AG10803 (cell line): ENCODE measurements around the gene SLAMF9.

ENCODE experiments used
- DNase-seq: peaks from one replicate; pipeline ENCODE4 v3.0.0; 2010; ENCODE audit warnings: low read depth
- H3K4me3 ChIP-seq: 2 replicates; pipeline ENCODE4 v1.5.1; 2011; ENCODE audit warnings: mild to moderate bottlenecking, low read length, control low read depth
- TF ChIP-seq, protein P1 (sequence below): conservative IDR thresholded peaks from 2 replicates; pipeline ENCODE4 v1.5.1; 2011; ENCODE audit warnings: mild to moderate bottlenecking, low read length, control low read depth, inconsistent platforms

SLAMF9 gene

DNA sequence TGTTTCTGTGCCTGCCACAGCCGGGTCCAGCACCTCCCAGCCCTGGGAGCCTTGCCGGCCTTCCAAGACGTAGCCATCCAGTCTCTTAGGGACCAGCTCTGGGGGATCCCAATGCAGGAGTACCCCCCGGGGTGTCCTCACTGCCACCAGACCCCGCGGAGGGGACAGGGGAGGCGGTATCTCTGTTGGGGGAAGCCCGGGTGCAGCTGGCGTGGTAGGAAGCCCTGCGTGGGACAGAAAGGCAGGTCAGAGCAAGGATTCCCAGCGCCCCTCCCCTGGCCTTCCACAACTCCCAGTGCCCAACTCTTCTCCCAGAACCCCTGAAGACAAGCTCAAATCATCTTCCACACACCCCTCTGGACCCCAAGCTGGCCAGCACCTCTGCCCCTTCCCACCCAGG is 23.8 kb downstream of the SLAMF9 start:
- no peak for DNase-seq
- H3K4me3 ChIP-seq: no peak overlapping the region
- TF ChIP-seq, protein P1, sequence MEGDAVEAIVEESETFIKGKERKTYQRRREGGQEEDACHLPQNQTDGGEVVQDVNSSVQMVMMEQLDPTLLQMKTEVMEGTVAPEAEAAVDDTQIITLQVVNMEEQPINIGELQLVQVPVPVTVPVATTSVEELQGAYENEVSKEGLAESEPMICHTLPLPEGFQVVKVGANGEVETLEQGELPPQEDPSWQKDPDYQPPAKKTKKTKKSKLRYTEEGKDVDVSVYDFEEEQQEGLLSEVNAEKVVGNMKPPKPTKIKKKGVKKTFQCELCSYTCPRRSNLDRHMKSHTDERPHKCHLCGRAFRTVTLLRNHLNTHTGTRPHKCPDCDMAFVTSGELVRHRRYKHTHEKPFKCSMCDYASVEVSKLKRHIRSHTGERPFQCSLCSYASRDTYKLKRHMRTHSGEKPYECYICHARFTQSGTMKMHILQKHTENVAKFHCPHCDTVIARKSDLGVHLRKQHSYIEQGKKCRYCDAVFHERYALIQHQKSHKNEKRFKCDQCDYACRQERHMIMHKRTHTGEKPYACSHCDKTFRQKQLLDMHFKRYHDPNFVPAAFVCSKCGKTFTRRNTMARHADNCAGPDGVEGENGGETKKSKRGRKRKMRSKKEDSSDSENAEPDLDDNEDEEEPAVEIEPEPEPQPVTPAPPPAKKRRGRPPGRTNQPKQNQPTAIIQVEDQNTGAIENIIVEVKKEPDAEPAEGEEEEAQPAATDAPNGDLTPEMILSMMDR: no peak

DNA sequence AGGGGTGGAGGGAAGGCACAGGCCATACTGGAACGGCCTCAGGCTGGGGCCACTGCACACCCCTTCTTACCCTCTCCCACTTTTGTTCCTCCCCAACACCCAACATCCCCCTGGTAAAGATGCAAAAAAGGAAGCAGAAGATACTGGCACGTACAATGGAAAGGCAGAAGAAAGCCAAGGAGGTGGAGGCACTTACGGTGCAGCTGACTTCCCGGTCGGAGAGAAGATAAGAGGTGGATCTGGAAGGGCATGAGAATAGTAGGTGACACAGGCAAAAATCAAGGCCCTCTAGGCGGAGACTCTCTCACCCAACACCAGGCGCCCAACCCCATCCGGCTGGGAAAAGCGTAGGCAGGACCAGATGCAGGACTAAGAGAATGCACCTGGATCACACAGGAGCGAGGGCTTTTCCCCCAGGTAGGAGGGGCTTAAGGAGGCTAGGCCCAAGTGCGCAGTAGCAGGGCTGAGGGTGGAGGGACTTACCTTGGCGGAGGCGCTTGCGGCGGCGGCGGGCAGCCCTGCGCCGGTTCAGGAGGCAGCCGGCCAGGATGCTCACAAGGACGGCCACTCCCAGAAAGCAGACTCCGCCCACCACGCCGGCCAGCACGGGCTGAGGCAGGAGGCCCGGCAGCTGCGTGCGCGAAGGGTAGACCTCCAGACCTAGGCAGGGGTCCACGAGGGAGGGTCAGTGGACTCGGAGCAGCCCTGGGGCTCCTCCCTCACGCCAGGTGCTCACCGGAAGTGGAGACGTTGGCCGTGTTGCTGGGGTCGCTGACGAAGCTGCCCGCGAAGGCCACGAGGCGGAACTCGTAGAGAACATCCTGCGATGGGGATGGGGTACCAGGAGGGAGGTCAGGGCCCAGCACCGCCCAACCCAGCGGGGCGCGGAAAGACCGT is 24.6 kb downstream of the SLAMF9 start:
- no peak for DNase-seq

DNA sequence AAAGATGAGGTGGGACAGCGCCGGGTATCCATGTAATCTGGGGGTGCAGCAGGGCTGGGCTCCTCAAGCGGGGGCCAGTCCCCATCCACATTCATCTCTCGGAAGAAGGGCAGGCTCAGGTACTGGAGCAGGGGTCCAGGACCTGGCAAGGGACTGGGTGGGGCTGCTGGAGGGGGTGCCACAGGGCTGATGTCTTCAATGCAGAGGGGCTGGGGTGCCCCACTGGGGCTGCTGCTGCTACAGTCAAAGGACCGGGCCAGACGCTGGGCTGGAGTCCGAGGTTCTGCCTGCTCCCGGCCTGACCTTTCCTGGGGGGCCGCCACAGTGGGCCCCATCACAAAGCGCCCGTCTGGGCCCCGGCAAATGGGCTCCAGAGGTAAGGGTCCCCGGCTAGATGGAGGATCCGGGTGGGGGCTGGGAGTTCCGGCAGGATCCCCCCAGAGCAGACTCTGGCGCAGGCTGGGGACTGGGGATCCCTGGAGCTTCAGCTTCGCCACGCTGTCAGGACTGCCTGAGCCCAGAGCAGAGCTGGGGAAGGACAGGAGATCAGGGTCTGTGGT is 25.5 kb downstream of the SLAMF9 start:
- TF ChIP-seq, protein P1: no peak
- no peak for DNase-seq
- no peak overlapping the region for H3K4me3 ChIP-seq

More for the DNA sequence above, 24.6 kb downstream of the SLAMF9 start:
- TF ChIP-seq, protein P1: no peak
- no peak overlapping the region for H3K4me3 ChIP-seq

DNA sequence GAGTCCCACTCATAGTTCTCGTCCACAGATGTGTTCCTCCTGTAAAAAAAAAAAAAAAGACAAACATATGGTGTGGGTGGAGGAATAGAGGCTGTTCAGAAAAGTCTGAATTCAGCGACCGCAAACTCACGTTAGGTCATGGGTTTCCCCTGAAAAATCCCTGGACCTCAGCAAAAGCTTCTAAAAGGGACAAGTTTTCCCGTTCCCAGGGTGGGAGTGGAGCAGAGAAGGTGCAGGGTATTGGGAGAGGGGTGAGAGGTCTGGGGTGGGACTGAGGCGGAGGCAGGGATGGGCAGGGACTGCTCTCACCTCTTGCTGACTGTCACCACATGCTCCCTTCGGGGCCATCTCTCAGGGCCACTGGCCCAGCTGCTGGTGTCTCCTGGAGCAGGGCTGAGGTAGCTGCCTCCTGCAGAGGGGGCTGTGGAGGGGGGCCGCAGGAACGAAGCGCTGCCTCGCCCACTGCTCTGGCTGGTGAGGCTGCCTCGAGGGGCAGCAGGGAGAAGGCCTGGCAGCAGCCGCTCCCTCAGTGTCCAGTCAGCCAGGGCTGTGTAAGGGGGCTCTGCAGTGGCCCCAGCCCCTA is 26.1 kb downstream of the SLAMF9 start:
- no peak for DNase-seq
- H3K4me3 ChIP-seq: no peak overlapping the region
- TF ChIP-seq, protein P1: no peak

DNA sequence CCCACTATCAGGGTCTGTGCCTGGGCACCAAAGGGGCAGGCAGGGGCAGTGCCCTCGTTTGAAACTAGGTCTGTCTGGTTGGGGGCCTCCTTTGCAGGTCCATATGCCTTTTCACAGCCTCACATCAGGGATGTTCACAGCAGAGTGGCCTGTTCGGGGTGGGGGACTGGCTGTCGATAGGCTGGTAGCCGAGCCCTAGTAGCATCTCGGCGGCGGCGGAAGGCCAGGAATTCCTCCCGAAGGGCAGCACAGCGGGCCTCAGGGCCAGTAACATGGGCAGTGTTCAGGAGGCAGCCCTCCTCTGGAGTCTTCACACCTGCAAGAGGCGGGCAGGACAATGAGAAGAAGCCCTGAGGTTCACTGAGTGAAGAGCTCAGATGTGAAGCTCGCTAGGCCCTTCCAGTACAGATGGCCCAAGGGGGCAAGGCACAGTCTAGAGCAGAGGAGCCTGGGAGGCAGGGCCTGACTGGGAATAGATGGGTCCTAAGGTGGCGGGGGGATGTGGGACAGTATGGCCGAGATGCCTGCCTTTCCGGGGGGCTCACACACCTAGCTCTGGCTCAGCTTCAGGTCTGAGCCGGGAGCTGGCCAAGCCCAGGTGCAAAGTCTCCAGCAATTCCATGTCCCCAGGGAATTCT is 26.7 kb downstream of the SLAMF9 start:
- TF ChIP-seq, protein P1: no peak

DNA sequence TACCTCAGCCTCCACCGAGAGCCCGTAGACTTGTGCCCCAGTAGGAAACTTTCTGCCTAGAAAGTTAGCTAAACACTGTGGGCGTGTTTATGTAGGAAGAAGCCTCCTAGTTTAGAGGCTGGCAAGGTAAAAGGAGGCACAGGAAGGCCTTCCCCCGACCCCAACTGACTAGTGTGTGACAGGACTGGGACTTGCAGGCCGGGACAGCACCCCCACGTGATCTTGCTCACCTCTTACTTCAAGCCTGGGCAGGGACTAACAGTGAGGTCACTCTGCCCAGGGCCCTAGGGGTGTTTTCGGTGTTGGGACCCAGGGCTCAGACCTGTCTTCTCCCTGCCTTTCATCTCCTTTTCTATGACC is 28.3 kb downstream of the SLAMF9 start:
- no peak for DNase-seq
- TF ChIP-seq, protein P1: no peak
- peak overlapping the region; percentile 99 for H3K4me3 ChIP-seq

More for the DNA sequence above, 26.7 kb downstream of the SLAMF9 start:
- no peak overlapping the region for H3K4me3 ChIP-seq
- no peak for DNase-seq
